HCT116 (cell line): ENCODE results near the gene CDC6. TPM values are rescaled to one million over a fixed set of nuclear protein-coding genes. Genes with fewer than 3 reads are reported as not detected.

Source experiments
- ATAC-seq: fragments of 200-7000 bp; cut with Tn5 transposase; 2 replicates; pipeline ENCODE4 v1.9.1; 2020; ENCODE audit warnings: mild to moderate bottlenecking, moderate library complexity
- BruUV-seq: library from RNA; stranded (reverse); fragments of 400-500 nt; replicated peaks from 2 replicates; lab custom pipeline; 2021; lab: Mats Ljungman, UMichigan
- CTCF ChIA-PET: fragments of 300-600 bp; sonication (Branson Sonifier 250); formaldehyde crosslinking; loops from one replicate; lab custom pipeline; 2021; ENCODE audit warnings: antibody characterized with exemption; lab: Charles Lee
- POLR2A ChIA-PET: fragments of 300-600, 350-600 bp; sonication (Branson Sonifier 250); formaldehyde crosslinking; loops from one replicate; lab custom pipeline; 2021; ENCODE audit warnings: antibody characterized with exemption; lab: Charles Lee
- RAD21 ChIA-PET, 2 experiments: fragments of 300-600 bp; sonication (Branson Sonifier 250); formaldehyde crosslinking; loops; one replicate each; lab custom pipeline; 2023; ENCODE audit warnings: low total read pairs in 2 of 2; ENCODE audit not compliant: uncharacterized antibody in 2 of 2, unreplicated experiment in 2 of 2, low non-redundant PET in 1 of 2; lab: Charles Lee
- DNase-seq: peaks from one replicate; pipeline ENCODE4 v3.0.0-alpha.2; 2010; ENCODE audit warnings: low read depth, low spot score
- H2AFZ ChIP-seq: fragments of 200-600 bp; shearing (Covaris generic), sonication (generic); 2 replicates; pipeline ENCODE4 v1.6.1; 2017; ENCODE audit warnings: low read depth, mixed run types, mixed read lengths, antibody characterized with exemption, low read length; ENCODE audit not compliant: poor library complexity, severe bottlenecking
- H3K27ac ChIP-seq: 2 replicates; pipeline ENCODE4 v1.5.1; 2012; ENCODE audit warnings: low read depth, low read length
- H3K27me3 ChIP-seq: fragments of 200-600 bp; sonication (generic); 2 replicates; pipeline ENCODE4 v1.6.1; 2016; ENCODE audit warnings: mixed run types, low read length, mixed read lengths; ENCODE audit not compliant: insufficient read depth
- H3K36me3 ChIP-seq, 2 experiments: fragments of 200-500 bp in 1 of 2; fragments of 200-600 bp in 1 of 2; sonication (Bioruptor generic) in 1 of 2; sonication (generic) in 1 of 2; 2 replicates each; pipeline versions ENCODE4 v1.5.1 to v1.6.1; 2014 to 2016; ENCODE audit warnings: low read length in 2 of 2, inconsistent platforms in 1 of 2, mixed read lengths in 1 of 2, mixed run types in 1 of 2; ENCODE audit not compliant: insufficient read depth in 2 of 2, control insufficient read depth in 1 of 2
- H3K4me1 ChIP-seq, 2 experiments: fragments of 200-600 bp in 1 of 2; sonication (generic) in 1 of 2; 2 replicates each; pipeline versions ENCODE4 v1.5.1 to v1.6.1; 2012 to 2017; ENCODE audit warnings: low read length in 2 of 2, inconsistent platforms in 1 of 2, mild to moderate bottlenecking in 1 of 2, mixed read lengths in 1 of 2, mixed run types in 1 of 2, moderate library complexity in 1 of 2; ENCODE audit not compliant: insufficient read depth in 2 of 2, control insufficient read depth in 1 of 2
- H3K4me2 ChIP-seq: fragments of 200-600 bp; sonication (generic); 2 replicates; pipeline ENCODE4 v1.6.1; 2017; ENCODE audit warnings: mixed run types, low read length, mixed read lengths
- H3K4me3 ChIP-seq, 2 experiments: fragments of 200-600 bp in 1 of 2; sonication (generic) in 1 of 2; replicated peaks in 1 of 2; 2 replicates each; pipeline ENCODE4 v1.5.1; 2011 to 2016; ENCODE audit warnings: low read length in 2 of 2, control low read depth in 1 of 2, low read depth in 1 of 2, mild to moderate bottlenecking in 1 of 2, mixed read lengths in 1 of 2, mixed run types in 1 of 2
- H3K79me2 ChIP-seq: fragments of 200-600 bp; sonication (generic); 2 replicates; pipeline ENCODE4 v1.6.1; 2017; ENCODE audit warnings: mild to moderate bottlenecking, mixed run types, low read length, moderate library complexity, mixed read lengths; ENCODE audit not compliant: insufficient read depth
- H3K9ac ChIP-seq: fragments of 200-600 bp; sonication (generic); 2 replicates; pipeline ENCODE4 v1.6.1; 2016; ENCODE audit warnings: low read length, mixed read lengths
- H3K9me2 ChIP-seq: fragments of 200-600 bp; sonication (generic), shearing (Covaris generic); 2 replicates; pipeline ENCODE4 v1.6.1; 2017; ENCODE audit warnings: mixed run types, mild to moderate bottlenecking, moderate library complexity; ENCODE audit not compliant: insufficient read depth
- H3K9me3 ChIP-seq, 2 experiments: fragments of 200-500 bp in 1 of 2; fragments of 200-600 bp in 1 of 2; sonication (Bioruptor generic) in 1 of 2; sonication (generic) in 1 of 2; 2 replicates each; pipeline ENCODE4 v1.6.1; 2014 to 2017; ENCODE audit warnings: low read length in 2 of 2, mixed read lengths in 2 of 2, inconsistent platforms in 1 of 2, low read depth in 1 of 2, mild to moderate bottlenecking in 1 of 2, mixed run types in 1 of 2, moderate library complexity in 1 of 2; ENCODE audit not compliant: control insufficient read depth in 1 of 2, insufficient read depth in 1 of 2
- H4K20me1 ChIP-seq: fragments of 200-600 bp; sonication (generic), shearing (Covaris generic); 2 replicates; pipeline ENCODE4 v1.6.1; 2017; ENCODE audit warnings: mixed run types, mild to moderate bottlenecking, moderate library complexity; ENCODE audit not compliant: insufficient read depth
- ATF3 ChIP-seq: IDR thresholded peaks from 2 replicates; pipeline ENCODE4 v1.6.1; 2012
- CBX3 ChIP-seq: IDR thresholded peaks from 2 replicates; pipeline ENCODE4 v1.6.1; 2012; ENCODE audit warnings: low read depth
- CEBPB ChIP-seq: IDR thresholded peaks from 2 replicates; pipeline ENCODE4 v1.6.1; 2012; ENCODE audit warnings: low read depth
- CTCF ChIP-seq, 3 experiments: fragments of 200-600 bp in 1 of 3; sonication (generic) in 1 of 3; IDR thresholded peaks in 2 of 3; conservative IDR thresholded peaks in 1 of 3; 2 replicates each; pipeline ENCODE4 v1.5.1; 2012 to 2017; ENCODE audit warnings: low read depth in 2 of 3, low read length in 2 of 3, antibody characterized with exemption in 1 of 3, borderline replicate concordance in 1 of 3, control low read depth in 1 of 3, mild to moderate bottlenecking in 1 of 3, mixed read lengths in 1 of 3, mixed run types in 1 of 3, moderate library complexity in 1 of 3; ENCODE audit not compliant: insufficient read depth in 1 of 3
- EGR1 ChIP-seq: IDR thresholded peaks from 2 replicates; pipeline ENCODE4 v1.6.1; 2012; ENCODE audit warnings: low read depth
- ELF1 ChIP-seq: IDR thresholded peaks from 2 replicates; pipeline ENCODE4 v1.6.1; 2012; ENCODE audit warnings: low read depth, borderline replicate concordance
- EZH2 ChIP-seq: fragments of 200-600 bp; sonication (generic); IDR thresholded peaks from 2 replicates; pipeline ENCODE4 v1.6.1; 2017; ENCODE audit warnings: antibody characterized with exemption, mixed run types
- EZH2phosphoT487 ChIP-seq: fragments of 200-600 bp; IDR thresholded peaks from 2 replicates; pipeline ENCODE4 v1.6.1; 2018; ENCODE audit warnings: antibody characterized with exemption, borderline replicate concordance
- FOSL1 ChIP-seq: IDR thresholded peaks from 2 replicates; pipeline ENCODE4 v1.6.1; 2012; ENCODE audit warnings: low read depth
- POLR2AphosphoS5 ChIP-seq: IDR thresholded peaks from 2 replicates; pipeline ENCODE4 v1.6.1; 2011; ENCODE audit warnings: mild to moderate bottlenecking, low read depth, low read length, moderate library complexity
- RAD21 ChIP-seq: IDR thresholded peaks from 2 replicates; pipeline ENCODE4 v1.6.1; 2012; ENCODE audit warnings: low read depth, mild to moderate bottlenecking
- REST ChIP-seq: IDR thresholded peaks from 2 replicates; pipeline ENCODE4 v1.6.1; 2012; ENCODE audit warnings: low read depth
- SP1 ChIP-seq: IDR thresholded peaks from 2 replicates; pipeline ENCODE4 v1.6.1; 2012; ENCODE audit warnings: low read depth
- SRF ChIP-seq: IDR thresholded peaks from 2 replicates; pipeline ENCODE4 v1.6.1; 2012; ENCODE audit warnings: low read depth
- TCF7L2 ChIP-seq: IDR thresholded peaks from 2 replicates; pipeline ENCODE4 v1.7.0; 2011; ENCODE audit warnings: borderline replicate concordance, inconsistent platforms; ENCODE audit not compliant: insufficient read depth, insufficient read length; ENCODE audit errors: extremely low read depth
- YY1 ChIP-seq: IDR thresholded peaks from 2 replicates; pipeline ENCODE4 v1.6.1; 2011; ENCODE audit warnings: low read length, low read depth, moderate library complexity, mild to moderate bottlenecking; ENCODE audit not compliant: insufficient replicate concordance; ENCODE audit errors: extremely low read depth
- intact Hi-C: fragments of 100-400 bp; cut with micrococcal nuclease; formaldehyde crosslinking; loops from 2 replicates; pipeline ENCODE4 v1.10.0; 2022
- total RNA-seq: library from RNA; stranded (reverse); gene quantifications from one replicate; pipeline ENCODE4 v1.2.1, GENCODE V29; 2021; ENCODE audit not compliant: unreplicated experiment

The CDC6 gene
- total RNA-seq, 1 experiment from 2014 or later: 117 TPM

GRCh38 chr17:40352237-40352778 is 64.6 kb downstream of the CDC6 start:
- Histone ChIP-seq H3K36me3 (peaks cover 7 to 20% of the 10 kb centered on the region in 2 experiments; a peak in 3 of 4 replicates), H3K9me3 (no peaks in the 10 kb centered on the region), H3K27me3 (no peaks in the 10 kb centered on the region), H2AFZ (no peak overlapping the region), H3K9me2 (no peaks in the 10 kb centered on the region), H3K4me3 (no peak overlapping the region), H4K20me1 (no peaks in the 10 kb centered on the region), H3K4me1 (no peaks in the 10 kb centered on the region), H3K27ac (no peak overlapping the region), H3K79me2 (peaks cover 11% of the 10 kb centered on the region; the same call in 1 of the 2 replicates), H3K9ac (no peak overlapping the region), H3K4me2 (no peak overlapping the region)
- RAD21 ChIA-PET: no interaction called here
- TF ChIP-seq CTCF (IDR thresholded peaks at IDR 0.05 in 2 of 3, conservative IDR thresholded peaks at IDR 0.05 in 1 of 3; ENCODE audit: borderline replicate concordance in 1 of 3, insufficient read depth in 1 of 3, low read depth in 2 of 3, low read length in 2 of 3) (no peak), REST (no peak), SP1 (no peak), EZH2phosphoT487 (no peak), ELF1 (no peak), CBX3 (no peak), EGR1 (no peak), ATF3 (no peak), YY1 (no peak), SRF (no peak), EZH2 (no peak), TCF7L2 (no peak), FOSL1 (no peak), POLR2AphosphoS5 (no peak), CEBPB (no peak), RAD21 (no peak)
- CTCF ChIA-PET: interaction anchor here (1.3 to 5.8 kb wide), 2 partner anchors 48 to 208 kb away, joined by 3 to 107 read pairs; partner anchors contain the start of gene RARA
- BruUV-seq: no TSS peak
- no peak for ATAC-seq
- intact Hi-C loops: no loop called here
- POLR2A ChIA-PET: no interaction called here
- DNase-seq: no peak
